Thoracic aorta (tissue), 2 donors: ENCODE results near the gene STARD7. TPM values are rescaled to one million over a fixed set of nuclear protein-coding genes. Genes with fewer than 3 reads are reported as not detected.

Experiments
- ATAC-seq: fragments of 150-250 bp; one replicate; pipeline ENCODE4 v1.8.0; 2017; ENCODE audit warnings: low read depth; ENCODE audit not compliant: insufficient number of reproducible peaks, low FRiP score
- DNase-seq: peaks from one replicate; pipeline ENCODE4 v3.0.0-alpha.2; 2020; ENCODE audit warnings: low spot score
- H3K27ac ChIP-seq, 2 donors: fragments of 200-600 bp; sonication (generic); 1 replicate in 1 of 2; 2 replicates in 1 of 2; pipeline ENCODE4 v1.5.1; 2016; ENCODE audit warnings: mild to moderate bottlenecking in 2 of 2, moderate library complexity in 2 of 2
- H3K27me3 ChIP-seq: fragments of 200-600 bp; sonication (generic); replicated peaks from 2 replicates; pipeline ENCODE4 v1.6.0; 2016; ENCODE audit warnings: mild to moderate bottlenecking; ENCODE audit not compliant: insufficient read depth
- H3K36me3 ChIP-seq: fragments of 200-600 bp; sonication (generic); one replicate; pipeline ENCODE4 v1.5.1; 2016
- H3K4me1 ChIP-seq, 2 donors: fragments of 200-600 bp; sonication (generic); 1 replicate in 1 of 2; 2 replicates in 1 of 2; pipeline versions ENCODE4 v1.5.1 to v1.6.0; 2016; ENCODE audit warnings: low read depth in 2 of 2, mild to moderate bottlenecking in 1 of 2; ENCODE audit not compliant: control insufficient read depth in 1 of 2
- H3K4me3 ChIP-seq: fragments of 200-600 bp; sonication (generic); 2 replicates; pipeline ENCODE4 v1.5.1; 2016; ENCODE audit warnings: mild to moderate bottlenecking
- H3K9me3 ChIP-seq: fragments of 200-600 bp; sonication (generic); 2 replicates; pipeline ENCODE4 v1.5.1; 2016
- total RNA-seq, 2 donors: library from RNA; depleted of rRNA; stranded (reverse); fragments of >200 nt; gene quantifications; one replicate each; pipeline versions ENCODE4 v1.1.0 to v1.2.3, GENCODE V29; 2016
- TF ChIP-seq, protein P1 (sequence below): fragments of 200-600 bp; sonication (generic); IDR thresholded peaks from one replicate; pipeline ENCODE4 v1.5.1; 2019; ENCODE audit warnings: antibody characterized with exemption

Gene STARD7
- total RNA-seq, 2 donors from 2014 or later = 68.1 to 135 TPM

- no peak overlapping the region for H3K27ac ChIP-seq
- H3K4me3 ChIP-seq = no peak overlapping the region
- TF ChIP-seq, protein P1, sequence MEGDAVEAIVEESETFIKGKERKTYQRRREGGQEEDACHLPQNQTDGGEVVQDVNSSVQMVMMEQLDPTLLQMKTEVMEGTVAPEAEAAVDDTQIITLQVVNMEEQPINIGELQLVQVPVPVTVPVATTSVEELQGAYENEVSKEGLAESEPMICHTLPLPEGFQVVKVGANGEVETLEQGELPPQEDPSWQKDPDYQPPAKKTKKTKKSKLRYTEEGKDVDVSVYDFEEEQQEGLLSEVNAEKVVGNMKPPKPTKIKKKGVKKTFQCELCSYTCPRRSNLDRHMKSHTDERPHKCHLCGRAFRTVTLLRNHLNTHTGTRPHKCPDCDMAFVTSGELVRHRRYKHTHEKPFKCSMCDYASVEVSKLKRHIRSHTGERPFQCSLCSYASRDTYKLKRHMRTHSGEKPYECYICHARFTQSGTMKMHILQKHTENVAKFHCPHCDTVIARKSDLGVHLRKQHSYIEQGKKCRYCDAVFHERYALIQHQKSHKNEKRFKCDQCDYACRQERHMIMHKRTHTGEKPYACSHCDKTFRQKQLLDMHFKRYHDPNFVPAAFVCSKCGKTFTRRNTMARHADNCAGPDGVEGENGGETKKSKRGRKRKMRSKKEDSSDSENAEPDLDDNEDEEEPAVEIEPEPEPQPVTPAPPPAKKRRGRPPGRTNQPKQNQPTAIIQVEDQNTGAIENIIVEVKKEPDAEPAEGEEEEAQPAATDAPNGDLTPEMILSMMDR = no peak
- no peaks in the 10 kb centered on the region for H3K4me1 ChIP-seq
- DNase-seq (no peak), ATAC-seq (no peak)
- no peaks in the 10 kb centered on the region for H3K9me3 ChIP-seq
- peaks cover 44% of the 10 kb centered on the region for H3K36me3 ChIP-seq
- H3K27me3 ChIP-seq = no peaks in the 10 kb centered on the region
Observed at GRCh38 chr2:96184989-96185388, 23.6 kb downstream of the STARD7 start.

GRCh38 chr2:96184188-96184587 is 24.4 kb downstream of the STARD7 start:
- Histone ChIP-seq H3K36me3 (peaks cover 44% of the 10 kb centered on the region), H3K27me3 (no peaks in the 10 kb centered on the region), H3K27ac (no peak overlapping the region), H3K9me3 (no peaks in the 10 kb centered on the region), H3K4me3 (no peak overlapping the region), H3K4me1 (no peaks in the 10 kb centered on the region)
- no peak for DNase-seq
- no peak for ATAC-seq
- TF ChIP-seq, protein P1 = no peak

DNA sequence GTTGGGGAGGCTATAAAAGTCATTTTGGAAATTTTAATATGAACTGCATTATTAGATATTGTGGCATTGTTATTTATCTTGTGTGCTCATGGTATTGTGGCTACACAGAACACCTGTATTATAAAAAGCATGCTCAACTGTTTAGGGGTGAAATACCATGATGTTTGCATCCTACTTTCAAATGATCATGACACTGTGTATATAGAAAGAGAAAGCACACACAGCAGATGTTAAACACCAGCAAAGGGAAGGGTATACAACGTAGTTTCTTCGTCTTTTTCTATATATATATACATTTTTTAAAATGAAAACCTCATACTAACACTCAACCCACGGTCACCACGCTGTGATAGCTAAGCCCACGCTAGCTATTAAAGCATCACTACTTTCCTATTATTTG is 27.1 kb downstream of the STARD7 start:
- ATAC-seq = no peak
- Histone ChIP-seq H3K27me3 (no peaks in the 10 kb centered on the region), H3K9me3 (no peaks in the 10 kb centered on the region), H3K27ac (no peak overlapping the region), H3K4me1 (no peaks in the 10 kb centered on the region), H3K36me3 (peaks cover 24% of the 10 kb centered on the region), H3K4me3 (no peak overlapping the region)
- DNase-seq = no peak
- TF ChIP-seq, protein P1 = no peak

- Histone ChIP-seq H3K4me1 (no peaks in the 10 kb centered on the region), H3K36me3 (peaks cover 14% of the 10 kb centered on the region), H3K27ac (no peak overlapping the region), H3K4me3 (no peak overlapping the region), H3K9me3 (no peaks in the 10 kb centered on the region), H3K27me3 (no peaks in the 10 kb centered on the region)
- TF ChIP-seq, protein P1 = no peak
- ATAC-seq = no peak
- DNase-seq = no peak
Observed at GRCh38 chr2:96180521-96180920, 28.1 kb downstream of the STARD7 start.

GRCh38 chr2:96180002-96180401 is 28.6 kb downstream of the STARD7 start:
- Histone ChIP-seq H3K4me1 (no peaks in the 10 kb centered on the region), H3K9me3 (no peaks in the 10 kb centered on the region), H3K36me3 (peaks cover 14% of the 10 kb centered on the region), H3K27ac (no peak overlapping the region), H3K4me3 (no peak overlapping the region), H3K27me3 (no peaks in the 10 kb centered on the region)
- ATAC-seq (no peak), DNase-seq (no peak)
- TF ChIP-seq, protein P1 = no peak
